H1 (cell line): ENCODE data around the gene PPP4R4. TPM values are rescaled to one million over a fixed set of nuclear protein-coding genes. Genes with fewer than 3 reads are reported as not detected.
A peak's percentile ranks its signal among the peaks of the same experiment; 100 is the strongest.

Experiments used
- CTCF ChIA-PET: fragments of 300-600 bp; sonication (Branson Sonifier 250); formaldehyde crosslinking; loops from one replicate; lab custom pipeline; 2021; ENCODE audit not compliant: partially characterized antibody; lab: Charles Lee
- POLR2A ChIA-PET: fragments of 300-600 bp; sonication (Branson Sonifier 250); formaldehyde crosslinking; loops from one replicate; lab custom pipeline; 2021; ENCODE audit warnings: inconsistent platforms; ENCODE audit not compliant: partially characterized antibody; lab: Charles Lee
- DNase-seq, 2 experiments: peaks; one replicate each; pipeline versions ENCODE4 v3.0.0 to v3.0.0-alpha.2; 2010 to 2022; ENCODE audit warnings: low spot score in 2 of 2, low read depth in 1 of 2, mixed read lengths in 1 of 2
- FAIRE-seq: peaks from 2 replicates; lab custom pipeline; 2011; peaks lifted over from hg19 to GRCh38; lab: Jason Lieb, UNC
- H2AFZ ChIP-seq: 2 replicates; pipeline ENCODE4 v1.8.1; 2012; ENCODE audit warnings: low read length, inconsistent platforms
- H2AK5ac ChIP-seq: 2 replicates; pipeline ENCODE4 v1.6.1; 2013; ENCODE audit warnings: low read depth, low read length
- H2BK120ac ChIP-seq: replicated peaks from 2 replicates; pipeline ENCODE3; 2013; ENCODE audit warnings: low read depth, low read length, inconsistent platforms
- H2BK12ac ChIP-seq: 2 replicates; pipeline ENCODE4 v1.6.1; 2013; ENCODE audit warnings: low read depth, low read length
- H2BK15ac ChIP-seq: 2 replicates; pipeline ENCODE4 v1.6.1; 2013; ENCODE audit warnings: low read length
- H2BK20ac ChIP-seq: 2 replicates; pipeline ENCODE4 v1.6.1; 2013; ENCODE audit warnings: low read length
- H2BK5ac ChIP-seq: 2 replicates; pipeline ENCODE4 v1.6.1; 2013; ENCODE audit warnings: low read depth, low read length
- H3K14ac ChIP-seq: 2 replicates; pipeline ENCODE4 v1.6.1; 2013; ENCODE audit warnings: inconsistent platforms; ENCODE audit not compliant: insufficient read length
- H3K18ac ChIP-seq: 2 replicates; pipeline ENCODE4 v1.6.1; 2013; ENCODE audit warnings: low read length; ENCODE audit errors: extremely low read depth
- H3K23ac ChIP-seq: 2 replicates; pipeline ENCODE4 v1.6.1; 2013; ENCODE audit warnings: inconsistent platforms; ENCODE audit not compliant: insufficient read length
- H3K23me2 ChIP-seq: 2 replicates; pipeline ENCODE4 v1.6.1; 2013; ENCODE audit warnings: low read depth, low read length
- H3K27ac ChIP-seq: 2 replicates; pipeline ENCODE4 v1.6.1; 2011; ENCODE audit warnings: low read depth, low read length, inconsistent platforms
- H3K27me3 ChIP-seq, 4 experiments: replicated peaks in 1 of 4; 1 replicate in 1 of 4; 2 replicates in 3 of 4; pipeline versions ENCODE4 v1.6.1 to v1.8.1; 2011 to 2013; ENCODE audit warnings: low read length in 3 of 4, mild to moderate bottlenecking in 3 of 4, inconsistent platforms in 2 of 4, mixed read lengths in 2 of 4, moderate library complexity in 1 of 4; ENCODE audit not compliant: control insufficient read depth in 3 of 4, insufficient read depth in 3 of 4; ENCODE audit errors: extremely low read depth in 1 of 4
- H3K36me3 ChIP-seq, 4 experiments: 2 replicates each; pipeline versions ENCODE4 v1.6.1 to v1.8.1; 2011 to 2013; ENCODE audit warnings: mild to moderate bottlenecking in 4 of 4, low read length in 3 of 4, moderate library complexity in 2 of 4, control low read depth in 1 of 4, inconsistent platforms in 1 of 4; ENCODE audit not compliant: insufficient read depth in 4 of 4, control insufficient read depth in 2 of 4
- H3K4ac ChIP-seq: replicated peaks from 2 replicates; pipeline ENCODE3; 2013; ENCODE audit warnings: low read length, low read depth, mixed read lengths, inconsistent platforms; ENCODE audit not compliant: insufficient read length
- H3K4me1 ChIP-seq, 4 experiments: replicated peaks in 1 of 4; 1 replicate in 1 of 4; 2 replicates in 3 of 4; pipeline versions ENCODE4 v1.6.1 to v1.8.1; 2011 to 2013; ENCODE audit warnings: low read length in 3 of 4, inconsistent platforms in 2 of 4, mixed read lengths in 1 of 4; ENCODE audit not compliant: insufficient read depth in 4 of 4, control insufficient read depth in 3 of 4
- H3K4me2 ChIP-seq, 2 experiments: 2 replicates each; pipeline versions ENCODE4 v1.6.1 to v1.8.1; 2011 to 2013; ENCODE audit warnings: low read depth in 2 of 2, low read length in 2 of 2, control low read depth in 1 of 2, inconsistent platforms in 1 of 2, mild to moderate bottlenecking in 1 of 2; ENCODE audit not compliant: insufficient read depth in 1 of 2
- H3K4me3 ChIP-seq, 4 experiments: fragments of 200-600, 300-600 bp in 1 of 4; sonication (generic), shearing (Covaris generic), sonication (Bioruptor Twin) in 1 of 4; 2 replicates each; pipeline versions ENCODE4 v1.5.1 to v1.8.1; 2011 to 2016; ENCODE audit warnings: low read length in 4 of 4, low read depth in 3 of 4, control low read depth in 2 of 4, inconsistent platforms in 2 of 4, mild to moderate bottlenecking in 2 of 4, mixed read lengths in 1 of 4, moderate library complexity in 1 of 4; ENCODE audit not compliant: insufficient read depth in 2 of 4; ENCODE audit errors: extremely low read depth in 1 of 4
- H3K56ac ChIP-seq: replicated peaks from 2 replicates; pipeline ENCODE3; 2013; ENCODE audit warnings: low read depth, mild to moderate bottlenecking, mixed read lengths, low read length, inconsistent platforms; ENCODE audit not compliant: insufficient read length
- H3K79me1 ChIP-seq: 2 replicates; pipeline ENCODE4 v1.6.1; 2013; ENCODE audit warnings: low read depth, low read length, control low read depth
- H3K79me2 ChIP-seq, 2 experiments: 2 replicates each; pipeline versions ENCODE4 v1.6.1 to v1.8.1; 2012 to 2013; ENCODE audit warnings: low read length in 2 of 2, mild to moderate bottlenecking in 2 of 2, inconsistent platforms in 1 of 2; ENCODE audit not compliant: insufficient read depth in 2 of 2, control insufficient read depth in 1 of 2
- H3K9ac ChIP-seq, 4 experiments: replicated peaks in 1 of 4; 1 replicate in 1 of 4; 2 replicates in 3 of 4; pipeline versions ENCODE4 v1.6.1 to v1.8.1; 2011 to 2013; ENCODE audit warnings: low read depth in 3 of 4, low read length in 3 of 4, control low read depth in 2 of 4, mild to moderate bottlenecking in 2 of 4, moderate library complexity in 2 of 4, inconsistent platforms in 1 of 4; ENCODE audit errors: extremely low read depth in 1 of 4
- H3K9me3 ChIP-seq, 2 experiments: 2 replicates each; pipeline versions ENCODE4 v1.6.1 to v1.8.1; 2012 to 2013; ENCODE audit warnings: mild to moderate bottlenecking in 2 of 2, moderate library complexity in 2 of 2, control low read depth in 1 of 2, inconsistent platforms in 1 of 2, low read depth in 1 of 2, low read length in 1 of 2, mixed read lengths in 1 of 2; ENCODE audit not compliant: insufficient read depth in 2 of 2
- H4K20me1 ChIP-seq, 2 experiments: replicated peaks in 1 of 2; 2 replicates each; pipeline versions ENCODE3 to v1.8.1; 2011 to 2013; ENCODE audit warnings: inconsistent platforms in 2 of 2, low read length in 2 of 2, mild to moderate bottlenecking in 1 of 2; ENCODE audit not compliant: insufficient read depth in 2 of 2, control insufficient read depth in 1 of 2
- H4K5ac ChIP-seq: 2 replicates; pipeline ENCODE4 v1.6.1; 2013; ENCODE audit warnings: low read length, low read depth, mixed read lengths, inconsistent platforms; ENCODE audit not compliant: insufficient read length
- H4K8ac ChIP-seq: 2 replicates; pipeline ENCODE4 v1.8.0; 2013; ENCODE audit warnings: mild to moderate bottlenecking, moderate library complexity, low read length, inconsistent platforms; ENCODE audit not compliant: insufficient read depth; ENCODE audit errors: extremely low read depth
- H4K91ac ChIP-seq: replicated peaks from 2 replicates; pipeline ENCODE3; 2013; ENCODE audit warnings: low read length, mixed read lengths, inconsistent platforms; ENCODE audit not compliant: insufficient read length
- CTCF ChIP-seq, 3 experiments: IDR thresholded peaks; 1 replicate in 2 of 3; 2 replicates in 1 of 3; pipeline versions ENCODE4 v1.5.1 to v1.6.1; 2011; ENCODE audit warnings: low read length in 3 of 3, mild to moderate bottlenecking in 3 of 3, inconsistent platforms in 2 of 3, low read depth in 1 of 3, moderate library complexity in 1 of 3; ENCODE audit not compliant: insufficient read depth in 1 of 3; ENCODE audit errors: control extremely low read depth in 1 of 3
- E2F6 ChIP-seq: IDR thresholded peaks from 2 replicates; pipeline ENCODE4 v1.6.1; 2012; ENCODE audit warnings: inconsistent platforms
- EZH2 ChIP-seq: fragments of 200-600 bp; sonication (generic); IDR thresholded peaks from 2 replicates; pipeline ENCODE4 v1.7.1; 2012; ENCODE audit warnings: low read depth, mild to moderate bottlenecking, moderate library complexity, low read length, inconsistent platforms; ENCODE audit not compliant: severe bottlenecking
- HDAC6 ChIP-seq: IDR thresholded peaks from one replicate; pipeline ENCODE4 v1.7.1; 2012; ENCODE audit warnings: low read depth, mild to moderate bottlenecking, inconsistent platforms, low read length, moderate library complexity
- KDM1A ChIP-seq: fragments of 200-600, 300-600 bp; sonication (generic); IDR thresholded peaks from 2 replicates; pipeline ENCODE4 v1.7.1; 2016; ENCODE audit warnings: mild to moderate bottlenecking, low read length, borderline replicate concordance
- MAFK ChIP-seq: IDR thresholded peaks from 2 replicates; pipeline ENCODE4 v1.6.1; 2012; ENCODE audit warnings: low read depth, mild to moderate bottlenecking, improper control_type of control experiment, low read length
- POU5F1 ChIP-seq: IDR thresholded peaks from 2 replicates; pipeline ENCODE4 v1.6.1; 2011; ENCODE audit warnings: low read depth, mild to moderate bottlenecking, low read length, moderate library complexity
- SIX5 ChIP-seq: IDR thresholded peaks from 2 replicates; pipeline ENCODE4 v1.6.1; 2011; ENCODE audit warnings: mild to moderate bottlenecking, low read depth, low read length
- SP4 ChIP-seq: IDR thresholded peaks from 2 replicates; pipeline ENCODE4 v1.6.1; 2012; ENCODE audit warnings: low read length, inconsistent platforms
- TAF1 ChIP-seq: IDR thresholded peaks from 2 replicates; pipeline ENCODE4 v1.6.1; 2011; ENCODE audit warnings: mild to moderate bottlenecking, low read depth, low read length
- TCF12 ChIP-seq: IDR thresholded peaks from 2 replicates; pipeline ENCODE4 v1.6.1; 2011; ENCODE audit warnings: low read depth, mild to moderate bottlenecking, low read length
- WGBS, 2 experiments: shearing (Covaris generic) in 1 of 2; methylation state at CpG; one replicate each; pipeline versions ENCODE4 v1.1.6 to v1.1.7; 2013 to 2015; ENCODE audit warnings: low lambda C conversion rate in 2 of 2, mixed read lengths in 2 of 2, inconsistent platforms in 1 of 2, low coverage in 1 of 2, missing lambda C conversion rate in 1 of 2; ENCODE audit not compliant: insufficient replicate concordance in 2 of 2, insufficient coverage in 1 of 2, insufficient read length in 1 of 2; ENCODE audit errors: extremely low coverage in 1 of 2, missing lambda C conversion rate in 1 of 2; 5-methylcytosine and 5-hydroxymethylcytosine counted together
- polyA plus RNA-seq, 7 experiments: library from polyadenylated mRNA; depleted of rRNA in 3 of 7; stranded (reverse) in 5 of 7; unstranded in 2 of 7; fragments of >200 nt in 5 of 7; fragments of 200-250 nt in 2 of 7; gene quantifications; 1 replicate in 5 of 7; 2 replicates in 1 of 7; 4 replicates in 1 of 7; pipeline versions ENCODE4 v1.2.1 to v1.2.3, GENCODE V29; 2011 to 2013; ENCODE audit warnings: missing spikeins in 2 of 7, mixed read lengths in 2 of 7
- total RNA-seq: library from RNA; stranded (reverse); fragmentation: NEBNext Ultra II Directional; extraction: Animal tissue kit (Norgen Biotek cat#: 25700); gene quantifications from 2 replicates; pipeline ENCODE4 v1.2.1, GENCODE V29; 2021

Gene PPP4R4
- total and polyA plus RNA-seq, 2 of the 8 experiments (the other 6 are each of a cell fraction or from before 2014, with no cell fraction given) = 3.3 to 9.6 TPM

- peaks cover 5 to 17% (median 8%) of the 10 kb centered on the region in 4 experiments; a peak in 6 of 7 replicates for H3K4me1 ChIP-seq
- H3K23me2 ChIP-seq = no peaks in the 10 kb centered on the region
- H3K14ac ChIP-seq = no peak overlapping the region
- H3K4me2 ChIP-seq = 0 out of 4 replicates have a peak overlapping the region, but pooled peaks have one; percentile 12 to 18
- H3K36me3 ChIP-seq = no peaks in the 10 kb centered on the region; a peak in 1 of 8 replicates
- ChIA-PET POLR2A (interaction anchor here (0.6 to 1.0 kb wide), 2 partner anchors 103 to 557 kb away, joined by 3 to 4 read pairs; no protein-coding TSS in a partner anchor), CTCF (interaction anchor here (0.6 to 9.2 kb wide), 17 partner anchors 10 to 348 kb away, joined by 3 to 148 read pairs (median 3); no protein-coding TSS in a partner anchor)
- H4K8ac ChIP-seq = no peak overlapping the region
- peak overlapping the region; percentile 47; the same call in 1 of the 2 replicates for H2AFZ ChIP-seq
- no peak overlapping the region for H3K27ac ChIP-seq
- DNase-seq = no peak
- H4K91ac ChIP-seq = no peak overlapping the region
- no peak overlapping the region for H3K4me3 ChIP-seq
- no peak overlapping the region for H3K18ac ChIP-seq
- no peaks in the 10 kb centered on the region for H3K27me3 ChIP-seq
- H3K79me1 ChIP-seq = no peaks in the 10 kb centered on the region
- H2BK5ac ChIP-seq = 0 out of 2 replicates have a peak overlapping the region, but pooled peaks have one; percentile 10
- no peak overlapping the region for H2BK20ac ChIP-seq
- H3K4ac ChIP-seq = no peak overlapping the region
- H3K23ac ChIP-seq = no peak overlapping the region
- H4K20me1 ChIP-seq = no peaks in the 10 kb centered on the region
- no peak overlapping the region; the same call in 1 of the 2 replicates for H2BK15ac ChIP-seq
- H2BK12ac ChIP-seq = no peak overlapping the region
- no peak overlapping the region for H4K5ac ChIP-seq
- no peak for FAIRE-seq
- no peaks in the 10 kb centered on the region for H3K79me2 ChIP-seq
- H3K9ac ChIP-seq = no peak overlapping the region
- H3K56ac ChIP-seq = no peak overlapping the region
- H2AK5ac ChIP-seq = no peak overlapping the region
- WGBS, 2 experiments = 61% methylated on average over 5 of the region's 5 CpGs; no CpG with 5 or more reads in 1 of the 2 experiments
- no peak overlapping the region for H2BK120ac ChIP-seq
- peaks cover 5 to 8% of the 10 kb centered on the region in 2 experiments; a peak in 1 of 4 replicates for H3K9me3 ChIP-seq
- TF ChIP-seq EZH2 = no peak
- TF ChIP-seq CTCF (IDR thresholded peaks at IDR 0.05; ENCODE audit: control extremely low read depth in 1 of 3, insufficient read depth in 1 of 3, low read depth in 1 of 3, low read length in 3 of 3) = no peak
- no peak for TF ChIP-seq KDM1A
- TF ChIP-seq HDAC6 = no peak
- TF ChIP-seq TCF12 = no peak
- TF ChIP-seq SP4 = no peak
- TF ChIP-seq MAFK = no peak
- TF ChIP-seq E2F6 = no peak
- no peak for TF ChIP-seq SIX5
- TF ChIP-seq POU5F1 = no peak
- TF ChIP-seq TAF1 = no peak
Observed at GRCh38 chr14:94139006-94139405, 35.1 kb upstream of the PPP4R4 start.
